CD4-positive, alpha-beta memory T cell (primary cell): ENCODE data around the gene SAYSD1. TPM values are rescaled to one million over a fixed set of nuclear protein-coding genes. Genes with fewer than 3 reads are reported as not detected.

Experiments used
- CTCF ChIA-PET: fragments of 350-600 bp; sonication (Branson Sonifier 250); formaldehyde crosslinking; loops from one replicate; lab custom pipeline; 2021; ENCODE audit warnings: inconsistent platforms; ENCODE audit not compliant: partially characterized antibody; lab: Charles Lee
- POLR2A ChIA-PET: fragments of 350-600 bp; sonication (Branson Sonifier 250); formaldehyde crosslinking; loops from one replicate; lab custom pipeline; 2021; ENCODE audit not compliant: partially characterized antibody; lab: Charles Lee
- DNase-seq, 5 donors: peaks; one replicate each; pipeline versions ENCODE4 v3.0.0 to v3.0.0-alpha.2; 2020 to 2022; ENCODE audit warnings: mixed read lengths in 1 of 5
- H3K27ac ChIP-seq: one replicate; pipeline ENCODE4 v1.7.0; 2013; ENCODE audit warnings: low read depth, low read length
- H3K27me3 ChIP-seq: 2 replicates; pipeline ENCODE4 v1.7.0; 2013; ENCODE audit warnings: mild to moderate bottlenecking, low read length, moderate library complexity; ENCODE audit not compliant: insufficient read depth
- H3K36me3 ChIP-seq: 2 replicates; pipeline ENCODE4 v1.7.0; 2013; ENCODE audit warnings: mild to moderate bottlenecking, low read length, moderate library complexity; ENCODE audit not compliant: insufficient read depth
- H3K4me1 ChIP-seq: 2 replicates; pipeline ENCODE4 v1.7.0; 2013; ENCODE audit warnings: mild to moderate bottlenecking, low read length, moderate library complexity; ENCODE audit not compliant: insufficient read depth
- H3K4me3 ChIP-seq, 2 donors: one replicate each; pipeline ENCODE4 v1.7.0; 2013; ENCODE audit warnings: low read length in 2 of 2, mild to moderate bottlenecking in 1 of 2
- H3K9me3 ChIP-seq, 2 donors: one replicate each; pipeline ENCODE4 v1.7.0; 2013; ENCODE audit warnings: low read length in 2 of 2, control low read depth in 1 of 2; ENCODE audit not compliant: control insufficient read depth in 1 of 2
- H3K27ac Mint-ChIP-seq, 7 donors: one replicate each; pipeline ENCODE4 v1.8.0; 2020 to 2021; ENCODE audit warnings: mixed read lengths in 7 of 7, mild to moderate bottlenecking in 6 of 7, inconsistent platforms in 3 of 7, moderate library complexity in 3 of 7
- H3K27me3 Mint-ChIP-seq, 2 donors: one replicate each; pipeline ENCODE4 v1.8.0; 2020 to 2021; ENCODE audit warnings: mixed read lengths in 2 of 2
- H3K36me3 Mint-ChIP-seq, 2 donors: one replicate each; pipeline ENCODE4 v1.8.0; 2020 to 2021; ENCODE audit warnings: mixed read lengths in 2 of 2, inconsistent platforms in 1 of 2, mild to moderate bottlenecking in 1 of 2
- H3K4me1 Mint-ChIP-seq, 4 donors: one replicate each; pipeline ENCODE4 v1.8.0; 2020 to 2021; ENCODE audit warnings: mixed read lengths in 4 of 4, mild to moderate bottlenecking in 1 of 4
- H3K4me3 Mint-ChIP-seq, 8 donors: one replicate each; pipeline ENCODE4 v1.8.0; 2020 to 2021; ENCODE audit warnings: mixed read lengths in 8 of 8, mild to moderate bottlenecking in 7 of 8, moderate library complexity in 6 of 8, inconsistent platforms in 3 of 8
- H3K9me3 Mint-ChIP-seq, 8 donors: one replicate each; pipeline ENCODE4 v1.8.0; 2020 to 2021; ENCODE audit warnings: mixed read lengths in 8 of 8, mild to moderate bottlenecking in 5 of 8, inconsistent platforms in 3 of 8, moderate library complexity in 1 of 8
- intact Hi-C: fragments of 100-400 bp; cut with micrococcal nuclease; formaldehyde crosslinking; loops from one replicate; pipeline ENCODE4 v1.15.1; 2023
- polyA plus RNA-seq, 2 donors: library from polyadenylated mRNA; unstranded; fragments of 300-500 nt; fragmentation: Illumina TruSeq; gene quantifications; one replicate each; pipeline ENCODE4 v1.2.3, GENCODE V29; 2021
- total RNA-seq, 2 experiments: library from RNA; stranded (reverse); gene quantifications; one replicate each; pipeline ENCODE4 v1.2.3, GENCODE V29; 2021

SAYSD1 gene
- total and polyA plus RNA-seq, 4 experiments from 2014 or later = 14.0 to 22.4 (median 20.9) TPM

DNA sequence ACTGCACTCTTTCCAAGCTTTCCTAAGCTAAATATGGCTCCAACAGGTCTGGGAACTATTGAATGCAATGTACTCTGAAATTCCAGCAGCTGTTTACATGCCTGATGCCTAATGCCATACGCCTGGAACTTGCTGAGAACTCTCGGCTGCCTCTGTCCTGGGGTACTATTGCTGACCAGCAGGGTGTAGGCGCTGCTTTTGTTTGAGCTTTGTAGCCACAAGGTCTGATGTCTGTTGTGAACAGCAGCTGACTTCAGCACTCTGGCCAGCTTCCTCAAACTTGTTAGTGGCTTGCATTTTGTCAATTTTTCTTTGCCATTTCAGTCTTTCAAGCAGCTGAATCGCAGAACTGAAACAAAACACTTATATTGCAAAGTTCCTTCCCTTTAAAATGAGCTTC is 26.7 kb downstream of the SAYSD1 start:
- Mint-ChIP-seq H3K4me3 (no peak overlapping the region), H3K4me1 (peaks cover 1 to 10% (median 5%) of the 10 kb centered on the region in 4 donors), H3K9me3 (no peaks in the 10 kb centered on the region), H3K27ac (no peak overlapping the region), H3K27me3 (peaks cover 26 to 36% of the 10 kb centered on the region in 2 donors), H3K36me3 (no peaks in the 10 kb centered on the region)
- no peaks in the 10 kb centered on the region for H3K27me3 ChIP-seq
- intact Hi-C loops = no loop called here
- H3K4me1 ChIP-seq = no peaks in the 10 kb centered on the region
- no peak overlapping the region for H3K4me3 ChIP-seq
- CTCF ChIA-PET = interaction anchor here (1.4 to 3.1 kb wide), 2 partner anchors 215 to 216 kb away, joined by 4 to 10 read pairs; no protein-coding TSS in a partner anchor
- H3K36me3 ChIP-seq = no peaks in the 10 kb centered on the region
- DNase-seq = no peak
- H3K9me3 ChIP-seq = no peaks in the 10 kb centered on the region
- H3K27ac ChIP-seq = no peak overlapping the region
- POLR2A ChIA-PET = no interaction called here

DNA sequence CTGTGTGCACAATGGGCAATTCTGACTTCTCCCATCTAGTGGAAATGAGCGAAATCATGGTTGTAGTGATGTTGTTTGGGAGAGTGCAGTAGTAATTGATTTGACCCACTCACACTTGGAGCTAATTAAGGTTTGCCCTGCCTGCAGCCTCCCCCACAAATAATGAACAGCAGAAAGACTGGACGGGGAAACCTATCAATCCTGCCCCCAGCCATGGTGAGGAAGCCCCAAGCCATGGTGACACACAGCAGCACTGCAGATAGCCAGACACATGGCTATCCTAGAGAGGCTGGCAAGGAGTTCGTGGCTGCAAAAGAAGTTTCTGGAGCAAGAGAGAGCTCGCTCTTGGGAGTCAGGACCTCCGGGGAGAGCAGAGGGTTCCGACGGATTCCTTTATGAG is 27.8 kb downstream of the SAYSD1 start:
- ChIA-PET CTCF (interaction anchor here (3.1 kb wide), 1 partner anchor 217 kb away, joined by 10 read pairs; no protein-coding TSS in a partner anchor), POLR2A (no interaction called here)
- DNase-seq = no peak
- no peaks in the 10 kb centered on the region for H3K9me3 ChIP-seq
- no peak overlapping the region for H3K4me3 ChIP-seq
- no peaks in the 10 kb centered on the region for H3K27me3 ChIP-seq
- no peaks in the 10 kb centered on the region for H3K36me3 ChIP-seq
- Mint-ChIP-seq H3K4me1 (peaks cover 1 to 10% (median 5%) of the 10 kb centered on the region in 4 donors), H3K4me3 (no peak overlapping the region), H3K27me3 (peaks cover 23 to 36% of the 10 kb centered on the region in 2 donors), H3K36me3 (no peaks in the 10 kb centered on the region), H3K9me3 (no peaks in the 10 kb centered on the region), H3K27ac (no peak overlapping the region)
- H3K4me1 ChIP-seq = no peaks in the 10 kb centered on the region
- intact Hi-C loops = no loop called here
- H3K27ac ChIP-seq = no peak overlapping the region

DNA sequence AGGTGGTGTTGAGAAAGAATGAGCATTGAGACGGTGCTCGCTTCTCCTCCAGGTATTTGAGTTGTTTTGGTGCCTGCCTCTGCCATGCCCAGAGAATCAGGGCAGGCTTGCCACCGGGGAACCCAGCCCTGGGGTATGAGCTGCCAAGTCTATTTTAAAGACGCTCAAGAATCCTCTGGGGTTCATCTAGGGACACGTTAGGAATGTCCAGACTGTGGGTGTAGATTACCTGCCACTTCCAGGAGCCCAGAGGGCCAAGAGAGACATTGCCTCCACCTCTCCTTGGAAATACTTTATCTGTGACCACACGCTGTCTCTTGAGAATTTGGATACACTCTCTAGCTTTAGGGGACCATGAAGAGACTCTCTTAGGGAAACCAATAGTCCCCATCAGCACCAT is 28.3 kb downstream of the SAYSD1 start:
- H3K4me1 Mint-ChIP-seq = peaks cover 1 to 10% (median 5%) of the 10 kb centered on the region in 4 donors
- no peak overlapping the region for H3K27ac Mint-ChIP-seq
- Histone ChIP-seq H3K27me3 (no peaks in the 10 kb centered on the region), H3K4me3 (no peak overlapping the region), H3K27ac (no peak overlapping the region), H3K9me3 (no peaks in the 10 kb centered on the region), H3K36me3 (no peaks in the 10 kb centered on the region), H3K4me1 (no peaks in the 10 kb centered on the region)
- DNase-seq = no peak
- H3K9me3 Mint-ChIP-seq = no peaks in the 10 kb centered on the region
- ChIA-PET POLR2A (no interaction called here), CTCF (interaction anchor here (3.1 kb wide), 1 partner anchor 217 kb away, joined by 10 read pairs; no protein-coding TSS in a partner anchor)
- peaks cover 21 to 36% of the 10 kb centered on the region in 2 donors for H3K27me3 Mint-ChIP-seq
- intact Hi-C loops = no loop called here
- H3K4me3 Mint-ChIP-seq = no peak overlapping the region
- no peaks in the 10 kb centered on the region for H3K36me3 Mint-ChIP-seq

DNA sequence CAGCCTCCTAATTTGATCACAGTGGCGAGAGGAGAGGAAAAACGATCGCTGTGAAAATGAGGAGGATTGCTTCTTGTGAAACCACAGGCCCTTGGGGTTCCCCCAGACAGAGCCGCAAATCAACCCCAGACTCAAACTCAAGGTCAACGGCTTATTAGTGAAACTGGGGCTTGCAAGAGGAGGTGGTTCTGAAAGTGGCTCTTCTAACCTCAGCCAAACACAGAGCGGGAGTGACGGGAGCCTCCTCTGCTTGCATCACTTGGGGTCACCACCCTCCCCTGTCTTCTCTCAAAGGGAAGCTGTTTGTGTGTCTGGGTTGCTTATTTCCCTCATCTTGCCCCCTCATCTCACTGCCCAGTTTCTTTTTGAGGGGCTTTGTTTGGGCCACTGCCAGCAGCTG is 28.7 kb downstream of the SAYSD1 start:
- ChIA-PET POLR2A (no interaction called here), CTCF (no interaction called here)
- Mint-ChIP-seq H3K4me1 (peaks cover 1 to 10% (median 5%) of the 10 kb centered on the region in 4 donors), H3K27me3 (peaks cover 21 to 36% of the 10 kb centered on the region in 2 donors), H3K4me3 (no peak overlapping the region), H3K9me3 (no peaks in the 10 kb centered on the region), H3K27ac (no peak overlapping the region), H3K36me3 (no peaks in the 10 kb centered on the region)
- no peaks in the 10 kb centered on the region for H3K27me3 ChIP-seq
- intact Hi-C loops = no loop called here
- DNase-seq = no peak
- H3K27ac ChIP-seq = no peak overlapping the region
- H3K4me3 ChIP-seq = no peak overlapping the region
- no peaks in the 10 kb centered on the region for H3K36me3 ChIP-seq
- no peaks in the 10 kb centered on the region for H3K4me1 ChIP-seq
- H3K9me3 ChIP-seq = no peaks in the 10 kb centered on the region

GRCh38 chr6:39085129-39085797 is 29.7 kb downstream of the SAYSD1 start:
- intact Hi-C loops = no loop called here
- H3K4me3 Mint-ChIP-seq = no peak overlapping the region

GRCh38 chr6:39084506-39084905 is 30.5 kb downstream of the SAYSD1 start:
- Histone ChIP-seq H3K4me1 (no peaks in the 10 kb centered on the region), H3K36me3 (no peaks in the 10 kb centered on the region), H3K27me3 (no peaks in the 10 kb centered on the region), H3K9me3 (no peaks in the 10 kb centered on the region), H3K4me3 (no peak overlapping the region), H3K27ac (no peak overlapping the region)
- Mint-ChIP-seq H3K27ac (no peak overlapping the region), H3K4me3 (no peak overlapping the region), H3K27me3 (peaks cover 18 to 34% of the 10 kb centered on the region in 2 donors), H3K9me3 (no peaks in the 10 kb centered on the region), H3K4me1 (peaks cover 1 to 10% (median 5%) of the 10 kb centered on the region in 4 donors), H3K36me3 (no peaks in the 10 kb centered on the region)
- DNase-seq = no peak
- ChIA-PET POLR2A (no interaction called here), CTCF (no interaction called here)
- intact Hi-C loops = no loop called here

More at GRCh38 chr6:39085129-39085797, 29.7 kb downstream of the SAYSD1 start:
- ChIA-PET POLR2A (no interaction called here), CTCF (no interaction called here)
- H3K9me3 Mint-ChIP-seq = no peaks in the 10 kb centered on the region
- H3K36me3 ChIP-seq = no peaks in the 10 kb centered on the region
- H3K36me3 Mint-ChIP-seq = no peaks in the 10 kb centered on the region
- no peak overlapping the region for H3K27ac ChIP-seq
- DNase-seq = no peak
- peaks cover 1 to 10% (median 5%) of the 10 kb centered on the region in 4 donors for H3K4me1 Mint-ChIP-seq
- no peaks in the 10 kb centered on the region for H3K9me3 ChIP-seq
- H3K27me3 Mint-ChIP-seq = peaks cover 21 to 34% of the 10 kb centered on the region in 2 donors
- no peak overlapping the region for H3K4me3 ChIP-seq
- no peak overlapping the region for H3K27ac Mint-ChIP-seq
- no peaks in the 10 kb centered on the region for H3K4me1 ChIP-seq
- no peaks in the 10 kb centered on the region for H3K27me3 ChIP-seq

DNA sequence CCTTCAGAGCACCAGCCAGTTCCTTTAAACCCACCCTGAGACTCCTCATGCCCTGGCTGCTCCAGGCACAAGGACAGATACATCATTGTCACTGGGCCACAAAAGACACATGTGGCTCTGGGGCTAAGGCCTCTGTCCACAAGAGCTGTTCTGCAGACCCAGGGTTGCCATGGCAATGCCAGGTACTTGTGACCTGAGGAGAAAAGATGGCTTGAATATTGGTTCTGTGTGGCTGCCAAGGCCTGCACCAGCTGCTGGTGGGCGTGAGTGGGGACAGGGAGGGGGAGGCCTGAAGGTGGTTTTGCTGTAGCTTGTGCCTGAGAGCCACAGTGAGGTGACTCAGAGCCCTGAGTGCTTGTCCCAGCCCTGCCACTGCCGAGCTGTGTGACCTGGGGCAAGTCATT is 31.8 kb downstream of the SAYSD1 start:
- intact Hi-C loops = no loop called here
- Mint-ChIP-seq H3K9me3 (no peaks in the 10 kb centered on the region), H3K36me3 (no peaks in the 10 kb centered on the region), H3K27ac (no peak overlapping the region), H3K27me3 (peaks cover 12 to 25% of the 10 kb centered on the region in 2 donors), H3K4me1 (peaks cover 1 to 10% (median 5%) of the 10 kb centered on the region in 4 donors), H3K4me3 (no peak overlapping the region)
- no peak for DNase-seq
- Histone ChIP-seq H3K36me3 (no peaks in the 10 kb centered on the region), H3K27me3 (no peaks in the 10 kb centered on the region), H3K4me1 (no peaks in the 10 kb centered on the region), H3K27ac (no peak overlapping the region), H3K4me3 (no peak overlapping the region), H3K9me3 (no peaks in the 10 kb centered on the region)
- POLR2A ChIA-PET = no interaction called here
- CTCF ChIA-PET = no interaction called here
